Measurements from ENCODE around the gene FAM72C.
"Not testable (repeated sequence)": the region's sequence is repeated elsewhere in the genome, so short reads cannot be mapped to it uniquely, and the experiment has no call there.

Gene FAM72C

GRCh38 chr1:143971924-143972700, at the start of gene FAM72C:
TSS of gene FAM72C (minus strand) at chr1:143971986. CDS start at chr1:143971141, 845 bp downstream.
- not testable (repeated sequence) for DNase-seq (ENCODE audit: low read depth)

DNA sequence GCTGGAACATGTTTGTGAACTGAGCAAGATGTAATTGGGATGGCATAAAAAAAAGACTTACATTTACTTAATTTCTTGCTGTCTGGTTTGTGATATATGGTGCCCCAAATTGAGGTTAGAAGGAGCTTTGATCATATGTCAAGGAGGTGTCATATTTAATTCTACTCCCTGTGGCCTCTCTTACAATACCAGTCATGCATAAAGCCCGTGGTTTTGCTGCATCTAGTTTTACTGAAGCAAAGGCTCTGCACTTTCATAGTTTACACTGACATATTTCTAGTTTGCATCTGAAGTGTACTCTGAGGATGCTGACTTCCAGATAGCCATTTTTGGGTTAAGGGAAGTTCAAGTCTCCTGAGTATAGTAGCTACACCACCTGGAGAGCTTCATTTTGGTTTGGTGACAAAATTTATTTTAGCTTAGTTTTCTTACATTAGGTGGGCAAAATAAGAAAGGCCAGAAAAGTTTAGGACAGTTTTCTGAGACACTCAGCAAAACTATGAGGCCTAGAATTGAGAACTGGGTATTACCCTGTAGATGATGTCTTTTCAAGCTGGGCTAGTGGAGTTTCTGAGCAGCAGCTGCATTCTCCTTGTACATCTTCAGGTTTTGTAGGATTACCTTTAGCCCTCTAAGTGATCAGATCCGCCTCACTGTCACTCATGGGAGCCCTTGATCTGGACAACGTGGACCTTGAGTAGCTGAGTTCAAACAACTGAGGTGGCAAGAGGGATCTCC, 48.4 kb upstream of the FAM72C start:
- H3K4me3 ChIP-seq (ENCODE audit: low read length); DNase-seq (ENCODE audit: low read depth): not testable (repeated sequence)

More at GRCh38 chr1:143971924-143972700, at the start of gene FAM72C:
- not testable (repeated sequence) for H3K4me3 ChIP-seq (ENCODE audit: low read length)

GRCh38 chr1:144019101-144019500, 47.3 kb upstream of the FAM72C start:
- DNase-seq (ENCODE audit: low read depth); H3K4me3 ChIP-seq (ENCODE audit: low read length): not testable (repeated sequence)

DNA sequence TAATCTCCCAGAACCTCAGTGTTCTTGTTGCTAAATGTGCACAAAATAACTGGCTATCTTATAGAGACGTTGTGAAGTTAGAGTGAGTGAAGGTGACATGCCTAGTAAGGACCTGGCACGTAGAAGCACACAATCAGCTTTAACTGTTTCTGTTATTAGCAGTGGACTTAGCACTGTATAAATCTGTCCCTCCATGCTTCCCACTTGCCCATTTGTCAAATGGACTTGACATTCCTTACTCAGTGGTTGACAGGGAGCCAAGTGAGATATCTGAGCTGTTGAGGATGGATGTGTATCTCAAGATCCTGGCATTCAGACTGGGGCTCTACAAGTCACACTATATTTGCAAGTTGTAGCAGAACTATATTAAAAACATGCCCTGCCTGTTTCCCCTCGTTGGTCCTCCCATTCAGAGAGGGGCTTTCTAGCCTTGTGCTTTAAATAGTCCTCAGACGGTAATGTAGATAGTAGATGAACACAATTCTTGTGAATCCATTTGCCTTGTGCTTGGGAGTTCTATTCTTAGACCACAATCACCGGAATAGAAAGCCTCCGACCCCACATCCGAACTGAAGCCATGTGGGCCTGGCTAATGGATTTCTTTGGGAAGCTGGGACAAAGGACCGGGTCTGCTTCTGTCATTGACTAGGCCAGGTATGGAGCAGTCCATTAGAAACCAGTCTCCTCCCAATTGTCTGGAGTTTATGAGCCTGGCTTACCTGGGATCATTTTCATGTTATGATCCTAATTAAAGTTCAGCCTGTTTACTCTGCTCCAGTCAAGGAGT, 43.6 kb upstream of the FAM72C start:
- not testable (repeated sequence) for H3K4me3 ChIP-seq (ENCODE audit: low read length); DNase-seq (ENCODE audit: low read depth)

DNA sequence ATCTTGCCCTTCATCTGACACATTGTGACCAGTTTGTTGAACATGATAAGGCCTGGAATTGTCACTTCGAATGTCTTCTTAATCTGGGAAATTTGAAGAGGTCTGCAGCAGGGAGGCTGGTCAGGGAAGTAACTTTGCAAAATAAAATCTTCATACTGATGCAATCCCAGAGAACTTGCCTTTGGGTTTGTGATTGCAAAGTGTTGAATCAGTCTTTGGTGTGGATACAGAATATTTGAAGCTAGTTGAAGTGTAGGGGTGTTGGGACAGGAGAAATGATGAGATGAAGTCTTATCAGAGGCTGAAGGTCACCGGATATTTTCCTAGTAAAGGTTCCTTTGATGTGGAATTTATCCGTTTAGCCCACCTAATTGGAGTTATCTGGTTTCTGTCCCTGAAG, 42.7 kb upstream of the FAM72C start:
- DNase-seq (ENCODE audit: low read depth); H3K4me3 ChIP-seq (ENCODE audit: low read length): not testable (repeated sequence)

DNA sequence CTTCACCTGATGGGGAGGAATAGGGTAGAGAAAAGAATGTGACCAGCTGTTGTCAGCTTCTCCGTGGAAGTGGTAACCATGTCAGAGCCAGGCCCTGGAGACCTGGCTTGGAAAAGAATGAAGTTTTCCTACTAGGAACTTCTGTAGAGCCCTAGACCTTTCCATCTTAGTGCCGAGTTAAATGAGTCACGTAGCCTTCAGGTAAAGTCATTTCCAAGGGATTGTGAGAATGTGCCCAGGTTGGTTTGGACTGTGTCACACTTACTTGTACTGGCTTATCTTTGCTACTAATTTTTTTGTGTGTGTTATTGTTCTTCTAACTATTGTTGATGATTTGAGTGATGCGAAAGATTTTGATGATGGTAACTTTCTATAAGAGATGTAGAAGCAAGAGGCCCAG, 42.3 kb upstream of the FAM72C start:
- not testable (repeated sequence) for DNase-seq (ENCODE audit: low read depth); H3K4me3 ChIP-seq (ENCODE audit: low read length)

DNA sequence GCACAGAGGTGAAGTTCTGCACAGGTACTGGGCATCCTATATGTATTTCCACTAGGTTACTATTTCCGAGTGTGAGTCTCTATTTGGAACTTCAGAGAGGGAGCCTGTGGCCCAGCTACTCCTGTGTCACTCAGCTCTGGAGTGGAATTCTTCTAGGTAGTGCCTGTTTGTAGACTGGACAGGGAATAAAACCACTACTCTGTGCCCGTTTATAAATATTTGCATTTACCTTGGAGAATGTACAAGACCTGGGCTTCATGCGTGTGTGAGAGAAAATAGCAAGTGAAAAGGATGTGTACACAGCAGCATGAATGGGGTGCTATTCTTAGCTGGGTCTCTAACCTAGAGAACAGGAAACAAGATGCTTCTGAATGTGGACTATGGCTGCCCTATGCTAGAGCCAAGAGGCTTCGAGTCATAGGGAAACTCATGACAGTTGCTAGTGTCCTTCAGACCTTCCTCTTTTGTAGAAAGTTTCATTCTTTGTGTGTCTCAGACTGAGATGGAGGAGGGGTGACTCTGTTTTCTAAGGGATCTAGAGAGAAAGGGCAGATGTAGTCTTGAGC, 40.5 kb upstream of the FAM72C start:
- H3K4me3 ChIP-seq (ENCODE audit: low read length); DNase-seq (ENCODE audit: low read depth): not testable (repeated sequence)

- DNase-seq (ENCODE audit: low read depth); H3K4me3 ChIP-seq (ENCODE audit: low read length): not testable (repeated sequence)
Observed at GRCh38 chr1:144009410-144009809, 37.6 kb upstream of the FAM72C start.

GRCh38 chr1:144004259-144004658, 32.5 kb upstream of the FAM72C start:
- H3K4me3 ChIP-seq (ENCODE audit: low read length); DNase-seq (ENCODE audit: low read depth): not testable (repeated sequence)

DNA sequence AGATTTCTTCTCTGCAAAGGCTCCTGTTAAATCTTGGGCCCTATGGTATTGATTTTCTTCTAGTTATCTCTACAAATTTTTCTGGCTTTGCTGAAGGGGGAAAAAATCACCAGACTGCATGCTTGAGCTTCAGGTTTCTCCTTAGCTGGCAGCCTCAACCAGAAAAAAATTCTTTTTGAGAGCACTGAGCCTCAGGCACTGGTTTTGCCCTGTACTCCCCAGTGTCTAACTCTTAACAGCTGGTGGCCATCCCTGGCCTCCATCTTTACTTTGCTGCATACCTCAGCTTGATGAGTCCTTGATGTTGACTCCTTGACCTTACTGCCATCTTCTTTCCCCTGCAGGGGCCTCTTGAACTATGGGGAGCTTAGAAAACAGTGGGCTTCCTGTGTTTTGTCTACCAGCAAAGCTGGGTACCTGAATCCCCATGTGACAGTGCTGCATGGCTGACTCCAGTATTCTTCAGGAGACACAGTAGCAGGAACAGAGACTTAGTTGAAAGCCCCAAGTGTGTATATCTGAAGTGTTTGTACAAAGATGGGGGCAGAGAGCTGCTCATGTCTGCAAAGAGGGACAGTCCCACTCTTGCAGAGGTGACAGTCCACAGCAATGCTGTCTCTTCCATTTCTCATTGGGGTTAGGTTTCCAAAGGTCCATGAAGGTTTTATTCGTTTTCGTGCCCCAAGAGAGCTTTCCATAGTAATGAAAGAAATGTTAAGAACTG, 31.7 kb upstream of the FAM72C start:
- H3K4me3 ChIP-seq (ENCODE audit: low read length); DNase-seq (ENCODE audit: low read depth): not testable (repeated sequence)

- not testable (repeated sequence) for DNase-seq (ENCODE audit: low read depth); H3K4me3 ChIP-seq (ENCODE audit: low read length)
Observed at GRCh38 chr1:144002141-144002881, 30.5 kb upstream of the FAM72C start.

DNA sequence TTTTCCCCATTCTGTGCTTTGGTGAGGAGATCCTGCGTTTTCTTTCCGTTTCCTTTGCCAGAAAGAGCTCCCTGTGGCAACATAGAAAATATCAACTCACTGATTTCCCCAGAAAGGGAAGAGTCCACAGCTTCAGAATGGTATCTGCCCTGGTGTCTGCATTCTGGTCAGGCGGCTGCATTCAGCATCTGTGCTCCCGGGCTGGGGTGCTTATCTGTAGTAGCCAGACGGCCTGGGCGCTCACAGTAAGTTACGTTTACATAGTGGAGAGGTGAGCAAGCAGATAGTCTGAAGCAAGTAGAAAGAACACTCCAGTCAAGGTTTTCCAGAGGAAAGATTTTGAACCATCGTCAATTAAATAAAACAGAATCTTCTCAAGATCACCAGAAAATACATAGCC, 29.3 kb upstream of the FAM72C start:
- DNase-seq (ENCODE audit: low read depth); H3K4me3 ChIP-seq (ENCODE audit: low read length): not testable (repeated sequence)

DNA sequence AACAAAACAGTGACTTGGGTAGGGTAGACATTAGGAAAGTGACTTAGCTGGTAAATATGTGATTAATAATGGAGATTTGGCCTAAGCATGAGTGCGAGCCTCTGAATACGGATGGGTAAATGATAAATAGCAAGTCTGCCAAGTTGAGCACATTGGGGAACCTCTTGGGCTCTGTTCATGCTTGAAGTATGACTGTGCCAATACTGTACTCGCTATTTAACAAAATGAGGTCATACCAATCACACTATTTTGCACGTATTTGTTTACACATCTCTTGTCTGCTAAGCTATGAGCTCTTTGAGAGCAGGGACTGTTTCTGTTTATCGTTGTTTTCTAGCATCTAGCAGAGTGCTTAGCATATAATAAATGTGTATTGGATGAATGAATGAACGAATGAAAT, 24.2 kb upstream of the FAM72C start:
- DNase-seq (ENCODE audit: low read depth); H3K4me3 ChIP-seq (ENCODE audit: low read length): not testable (repeated sequence)

GRCh38 chr1:143993301-143993907, 21.6 kb upstream of the FAM72C start:
- not testable (repeated sequence) for H3K4me3 ChIP-seq (ENCODE audit: low read length); DNase-seq (ENCODE audit: low read depth)

DNA sequence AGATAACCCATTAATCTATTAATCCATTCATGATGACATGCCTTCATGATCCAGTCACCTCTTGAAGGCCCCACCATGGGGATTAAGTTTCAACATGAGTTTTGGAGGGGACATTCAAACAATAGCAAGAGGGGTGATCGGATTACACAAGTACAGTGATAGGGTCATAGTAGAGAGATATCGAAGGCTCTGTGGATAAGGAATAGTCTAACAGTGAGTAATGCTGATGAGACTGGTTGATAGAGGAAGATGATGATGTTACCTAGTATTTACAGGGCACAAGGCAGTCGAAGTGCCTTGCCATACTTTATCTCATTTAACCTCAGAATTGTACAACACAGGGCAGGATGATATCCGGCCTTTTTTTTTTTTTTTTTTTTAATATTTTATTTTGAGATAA, 18.9 kb upstream of the FAM72C start:
- H3K4me3 ChIP-seq (ENCODE audit: low read length); DNase-seq (ENCODE audit: low read depth): not testable (repeated sequence)

DNA sequence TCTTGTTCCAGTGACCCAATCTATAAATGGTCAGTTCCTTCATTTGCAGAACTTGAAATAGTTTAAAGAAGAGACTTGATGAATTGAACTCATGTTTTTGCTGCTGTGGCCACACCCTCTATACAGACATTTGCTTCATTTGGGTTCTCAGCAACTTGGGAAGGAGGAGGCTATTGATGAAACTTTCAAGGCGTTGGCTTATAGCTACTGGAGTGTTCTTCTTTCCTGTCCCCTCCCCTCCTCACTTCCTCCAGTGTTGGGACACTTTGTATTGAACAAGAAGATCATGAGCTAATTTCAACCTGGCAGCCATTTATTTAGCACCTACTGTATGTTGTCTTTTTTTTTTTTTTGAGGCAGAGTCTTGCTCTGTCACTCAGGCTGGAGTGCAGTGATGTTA, 17.9 kb upstream of the FAM72C start:
- H3K4me3 ChIP-seq (ENCODE audit: low read length); DNase-seq (ENCODE audit: low read depth): not testable (repeated sequence)

DNA sequence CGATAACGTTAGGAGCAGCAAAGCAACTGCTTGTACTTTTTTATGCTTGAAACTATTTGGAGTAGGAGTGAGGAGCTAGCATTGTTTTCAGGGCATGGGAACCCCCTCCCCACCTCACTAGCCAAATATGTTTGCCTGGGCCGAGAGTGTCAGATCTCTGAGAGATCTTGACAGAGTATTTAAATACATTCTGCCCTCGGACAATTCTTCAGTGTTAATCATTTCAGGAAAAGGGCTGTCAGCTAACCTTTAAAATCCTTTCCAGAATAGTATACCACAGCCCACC, 17.6 kb upstream of the FAM72C start:
- H3K4me3 ChIP-seq (ENCODE audit: low read length); DNase-seq (ENCODE audit: low read depth): not testable (repeated sequence)
